ENCODE results near the gene NAA38.
A peak's percentile ranks its signal among the peaks of the same experiment; 100 is the strongest.

NAA38 gene

DNA sequence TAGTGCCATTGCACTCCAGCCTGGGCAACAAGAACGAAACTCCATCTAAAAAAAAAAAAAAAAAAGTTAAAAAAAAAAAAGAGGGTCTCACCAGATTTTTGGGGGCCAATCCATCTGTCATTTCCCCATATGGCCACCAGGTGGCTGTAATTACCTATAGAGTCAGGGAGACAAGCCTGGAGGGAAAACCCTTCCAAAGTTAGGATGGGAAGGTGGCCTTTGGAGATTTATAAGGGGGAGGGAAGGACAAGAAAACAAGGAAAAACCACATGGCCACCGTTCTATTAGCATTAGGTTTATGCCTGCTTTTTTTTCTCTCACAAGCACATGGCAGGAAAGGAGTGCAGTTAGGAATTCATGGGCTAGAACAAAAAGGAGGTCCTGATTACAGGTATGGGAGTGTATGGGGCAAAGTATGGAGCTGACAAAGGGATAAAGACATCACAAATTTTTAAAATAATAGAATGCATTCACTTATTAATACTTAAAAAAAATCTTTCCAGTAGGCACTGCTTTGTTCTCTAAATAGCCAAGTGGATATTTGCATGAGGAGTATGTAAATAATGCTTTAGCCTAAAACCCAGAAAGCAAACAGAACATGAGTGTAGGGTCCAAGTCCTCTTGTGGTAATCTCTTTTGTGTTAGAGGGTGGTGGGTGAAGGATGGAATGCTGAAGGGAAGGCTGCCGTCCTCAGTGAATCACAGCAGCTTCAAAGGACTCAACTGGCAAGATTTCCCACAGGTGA lies 5.5 kb upstream of the NAA38 start:
- DNase-seq (ENCODE audit: insufficient read length, low spot score) = no peak
- no peak for FAIRE-seq
- TF ChIP-seq POU2F2 (IDR thresholded peaks at IDR 0.05; ENCODE audit: low read depth, low read length) (no peak), PAX5 (IDR thresholded peaks at IDR 0.05; ENCODE audit: insufficient read depth, low read length, severe bottlenecking) (no peak), TAF1 (IDR thresholded peaks at IDR 0.05; ENCODE audit: low read depth, low read length) (no peak), SPI1 (IDR thresholded peaks at IDR 0.05; ENCODE audit: low read depth, low read length) (no peak), POLR2A (IDR thresholded peaks at IDR 0.05; ENCODE audit: low read depth, low read length) (no peak), POLR2AphosphoS5 (IDR thresholded peaks at IDR 0.05; ENCODE audit: low read depth, low read length) (no peak)

DNA sequence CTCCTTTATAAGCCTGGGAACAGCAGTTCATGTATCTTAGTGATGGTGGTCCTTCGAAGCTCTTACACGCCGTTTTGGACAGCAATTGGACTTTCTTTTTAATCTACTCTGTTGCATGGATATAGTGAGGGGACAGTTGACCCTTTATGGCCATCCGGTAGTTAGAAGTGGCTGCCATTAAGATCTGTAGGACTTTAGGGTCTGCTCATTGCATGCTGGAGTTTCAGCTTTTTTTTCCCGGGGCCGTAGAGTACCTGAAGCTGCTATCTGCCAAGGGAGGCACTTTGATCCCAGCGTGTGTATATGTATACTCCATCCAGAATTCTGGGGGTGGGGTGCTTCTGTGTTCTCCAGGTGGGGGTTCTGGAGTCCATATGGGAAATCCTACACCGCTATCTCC lies 1.7 kb upstream of the NAA38 start:
- FAIRE-seq = no peak
- TF ChIP-seq SPI1 (IDR thresholded peaks at IDR 0.05; ENCODE audit: low read depth, low read length) = no peak
- no peak for TF ChIP-seq POLR2A (IDR thresholded peaks at IDR 0.05; ENCODE audit: low read depth, low read length)
- no peak for TF ChIP-seq PAX5 (IDR thresholded peaks at IDR 0.05; ENCODE audit: insufficient read depth, low read length, severe bottlenecking)
- TF ChIP-seq TAF1 (IDR thresholded peaks at IDR 0.05; ENCODE audit: low read depth, low read length) = no peak
- no peak for DNase-seq (ENCODE audit: insufficient read length, low spot score)

DNA sequence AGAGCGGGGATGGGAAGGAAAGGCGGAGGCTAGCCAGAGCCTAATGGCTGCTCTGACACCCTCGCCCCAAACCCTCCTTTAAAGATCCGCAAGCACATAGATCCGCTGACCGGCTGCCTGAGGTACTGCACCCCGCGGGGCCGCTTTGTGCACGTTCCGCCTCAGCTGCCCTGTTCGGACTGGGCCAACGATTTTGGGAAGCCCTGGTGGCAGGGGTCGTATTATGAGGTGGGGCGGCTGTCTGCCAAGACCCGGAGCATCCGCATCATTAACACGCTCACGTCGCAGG lies 1.1 kb upstream of the NAA38 start:
- FAIRE-seq = no peak
- DNase-seq (ENCODE audit: insufficient read length, low spot score) = no peak
- TF ChIP-seq POLR2A (IDR thresholded peaks at IDR 0.05; ENCODE audit: low read depth, low read length) (no peak), POU2F2 (IDR thresholded peaks at IDR 0.05; ENCODE audit: low read depth, low read length) (no peak), SPI1 (IDR thresholded peaks at IDR 0.05; ENCODE audit: low read depth, low read length) (no peak), TAF1 (IDR thresholded peaks at IDR 0.05; ENCODE audit: low read depth, low read length) (no peak), POLR2AphosphoS5 (IDR thresholded peaks at IDR 0.05; ENCODE audit: low read depth, low read length) (no peak), PAX5 (IDR thresholded peaks at IDR 0.05; ENCODE audit: insufficient read depth, low read length, severe bottlenecking) (no peak)

DNA sequence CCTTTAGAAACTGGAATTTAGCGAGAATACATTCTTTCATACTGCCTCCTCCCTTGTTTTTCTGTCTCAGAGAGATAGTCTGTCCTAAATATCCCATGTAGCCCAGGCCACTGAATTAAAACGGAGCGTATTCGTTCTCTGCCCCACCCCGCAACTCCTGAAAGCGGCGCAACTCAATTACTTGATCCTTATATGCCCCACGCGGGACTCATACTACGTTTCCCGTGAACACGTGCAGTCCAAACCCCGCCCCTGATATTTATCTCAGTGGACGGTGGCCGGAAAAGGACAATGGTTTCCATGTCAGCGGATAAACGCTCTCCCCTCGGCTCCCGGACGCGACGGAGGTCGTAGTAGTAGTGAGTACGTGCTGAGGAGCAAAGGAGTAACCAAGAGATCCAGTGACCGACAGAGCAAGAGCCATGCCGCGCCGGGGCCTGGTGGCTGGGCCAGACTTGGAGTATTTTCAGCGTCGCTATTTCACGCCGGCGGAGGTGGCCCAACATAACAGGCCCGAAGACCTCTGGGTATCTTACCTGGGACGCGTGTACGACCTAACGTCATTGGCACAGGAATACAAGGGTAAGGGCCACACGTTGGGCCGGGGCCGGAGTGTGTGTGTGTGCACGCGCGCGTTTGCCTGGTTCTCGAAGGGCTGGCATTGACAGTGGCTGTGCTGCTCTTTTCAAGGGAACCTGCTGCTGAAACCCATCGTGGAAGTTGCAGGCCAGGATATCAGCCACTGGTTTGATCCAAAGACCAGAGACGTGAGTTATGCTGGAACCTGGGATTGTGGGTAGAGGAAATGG lies 558 bp upstream of the NAA38 start, which contains the start of gene CYB5D1:
Gene CYB5D1 (plus strand): TSS at position 291 of the 809 bp plus-strand sequence. CDS start 132 bp downstream, at position 423.
- FAIRE-seq (no peak), DNase-seq (ENCODE audit: insufficient read length, low spot score) (peak; percentile 67)
- TF ChIP-seq POLR2A (IDR thresholded peaks at IDR 0.05; ENCODE audit: low read depth, low read length) = no peak
- TF ChIP-seq SPI1 (IDR thresholded peaks at IDR 0.05; ENCODE audit: low read depth, low read length) = no peak
- TF ChIP-seq PAX5 (IDR thresholded peaks at IDR 0.05; ENCODE audit: insufficient read depth, low read length, severe bottlenecking) = no peak
- no peak for TF ChIP-seq POU2F2 (IDR thresholded peaks at IDR 0.05; ENCODE audit: low read depth, low read length)
- TF ChIP-seq TAF1 (IDR thresholded peaks at IDR 0.05; ENCODE audit: low read depth, low read length) = no peak
- no peak for TF ChIP-seq POLR2AphosphoS5 (IDR thresholded peaks at IDR 0.05; ENCODE audit: low read depth, low read length)

DNA sequence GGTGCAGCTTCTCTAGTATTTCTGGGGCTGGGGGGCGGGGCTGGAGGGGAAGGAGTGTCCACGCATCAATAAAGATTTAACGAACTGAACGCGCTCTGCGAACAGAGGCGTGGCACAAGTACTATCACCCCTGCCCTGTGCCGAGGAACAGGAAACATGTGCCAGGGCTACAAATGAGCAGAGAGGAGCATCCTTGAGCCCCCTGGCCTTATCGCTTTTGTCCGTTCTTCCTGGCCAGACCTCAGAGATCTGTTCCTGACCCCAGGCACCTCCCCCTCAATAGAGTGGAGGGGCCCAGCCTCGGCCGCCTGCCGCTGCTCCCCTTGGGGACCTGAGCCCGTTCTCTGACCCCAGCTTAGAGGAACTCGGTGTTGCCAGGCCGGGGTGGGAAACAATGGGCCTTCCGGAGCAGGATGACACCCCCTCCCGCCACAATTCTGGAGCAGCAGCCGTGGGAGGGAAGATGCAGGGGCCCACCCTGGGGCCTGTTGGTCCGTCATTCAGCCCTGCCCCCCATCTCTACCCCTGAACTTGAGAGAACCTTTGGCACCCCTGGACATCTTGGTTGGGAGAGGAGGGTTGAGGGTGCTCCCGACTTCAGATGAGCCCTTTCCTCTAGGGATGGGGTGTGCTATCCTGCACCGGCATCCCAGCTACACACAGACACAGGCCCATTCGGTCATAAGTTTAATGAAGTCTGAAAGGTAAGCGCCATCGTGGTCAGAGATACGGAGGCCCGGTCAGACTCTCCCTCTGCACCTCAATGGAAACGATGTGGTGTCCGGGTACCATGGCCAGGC lies 1.1 kb downstream of the NAA38 start:
- FAIRE-seq (peak; percentile 86), DNase-seq (ENCODE audit: insufficient read length, low spot score) (no peak)
- TF ChIP-seq POU2F2 (IDR thresholded peaks at IDR 0.05; ENCODE audit: low read depth, low read length) (peak; percentile 2; the same call in 1 of the 2 replicates), POLR2AphosphoS5 (IDR thresholded peaks at IDR 0.05; ENCODE audit: low read depth, low read length) (no peak; the same call in 1 of the 2 replicates)

DNA sequence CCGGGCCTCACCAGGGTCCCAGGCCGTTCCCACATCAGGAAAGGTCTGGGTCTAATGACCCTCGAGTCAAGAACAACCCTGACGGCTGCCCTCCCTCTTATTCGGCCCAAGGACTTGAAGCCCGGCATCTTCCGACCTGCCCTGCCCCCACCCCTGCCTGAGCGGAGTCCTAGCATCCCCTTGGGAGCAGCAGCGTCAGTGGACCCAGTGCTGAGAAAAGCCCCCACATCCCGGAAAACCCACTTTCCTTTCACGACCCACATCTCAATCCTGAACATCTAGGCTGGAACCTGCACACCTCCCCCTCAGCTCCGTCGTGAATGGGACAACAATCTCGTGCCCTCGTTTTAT lies 1.7 kb downstream of the NAA38 start:
- TF ChIP-seq SPI1 (IDR thresholded peaks at IDR 0.05; ENCODE audit: low read depth, low read length) (no peak), PAX5 (IDR thresholded peaks at IDR 0.05; ENCODE audit: insufficient read depth, low read length, severe bottlenecking) (no peak), POU2F2 (IDR thresholded peaks at IDR 0.05; ENCODE audit: low read depth, low read length) (0 out of 2 replicates have a peak, but pooled peaks have one; percentile 8), POLR2AphosphoS5 (IDR thresholded peaks at IDR 0.05; ENCODE audit: low read depth, low read length) (no peak)
- DNase-seq (ENCODE audit: insufficient read length, low spot score) (no peak), FAIRE-seq (no peak)

DNA sequence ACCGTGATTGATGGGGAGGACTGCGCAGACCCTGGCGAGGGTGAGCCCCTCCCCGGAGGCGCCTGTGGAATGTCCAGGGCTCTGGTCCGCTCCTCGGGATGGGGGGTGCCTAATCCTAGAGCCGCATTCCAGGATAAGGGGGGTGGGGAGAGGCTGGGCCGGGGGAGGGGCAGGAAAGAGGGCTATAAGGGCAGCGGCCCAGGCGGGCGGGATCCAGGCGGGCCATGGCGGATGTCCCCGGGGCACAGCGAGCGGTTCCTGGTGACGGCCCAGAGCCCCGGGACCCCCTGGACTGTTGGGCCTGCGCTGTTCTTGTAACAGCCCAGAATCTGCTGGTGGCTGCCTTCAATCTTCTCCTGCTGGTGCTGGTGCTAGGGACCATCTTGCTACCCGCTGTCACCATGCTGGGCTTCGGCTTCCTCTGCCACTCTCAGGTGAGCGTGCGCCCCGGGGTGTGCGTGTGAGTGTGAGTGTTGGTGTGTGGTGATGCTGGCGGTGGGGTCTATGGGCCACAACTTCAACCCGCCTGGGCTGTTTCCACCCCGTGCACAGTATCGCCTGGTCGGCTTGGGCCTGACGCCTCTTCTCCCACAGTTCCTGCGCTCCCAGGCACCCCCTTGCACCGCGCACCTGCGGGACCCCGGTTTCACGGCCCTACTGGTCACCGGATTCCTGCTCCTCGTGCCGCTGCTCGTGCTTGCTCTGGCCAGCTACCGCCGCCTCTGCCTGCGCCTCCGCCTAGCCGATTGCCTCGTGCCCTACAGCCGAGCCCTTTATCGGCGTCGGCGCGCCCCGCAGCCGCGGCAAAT lies 2.3 kb downstream of the NAA38 start, which contains the start of gene TMEM88:
Gene TMEM88 (plus strand): TSS at position 216 of the 809 bp plus-strand sequence. CDS start 9 bp downstream, at position 225.
- FAIRE-seq (no peak), DNase-seq (ENCODE audit: insufficient read length, low spot score) (no peak)
- TF ChIP-seq POU2F2 (IDR thresholded peaks at IDR 0.05; ENCODE audit: low read depth, low read length) (no peak), POLR2AphosphoS5 (IDR thresholded peaks at IDR 0.05; ENCODE audit: low read depth, low read length) (0 out of 2 replicates have a peak, but pooled peaks have one; percentile 33)

DNA sequence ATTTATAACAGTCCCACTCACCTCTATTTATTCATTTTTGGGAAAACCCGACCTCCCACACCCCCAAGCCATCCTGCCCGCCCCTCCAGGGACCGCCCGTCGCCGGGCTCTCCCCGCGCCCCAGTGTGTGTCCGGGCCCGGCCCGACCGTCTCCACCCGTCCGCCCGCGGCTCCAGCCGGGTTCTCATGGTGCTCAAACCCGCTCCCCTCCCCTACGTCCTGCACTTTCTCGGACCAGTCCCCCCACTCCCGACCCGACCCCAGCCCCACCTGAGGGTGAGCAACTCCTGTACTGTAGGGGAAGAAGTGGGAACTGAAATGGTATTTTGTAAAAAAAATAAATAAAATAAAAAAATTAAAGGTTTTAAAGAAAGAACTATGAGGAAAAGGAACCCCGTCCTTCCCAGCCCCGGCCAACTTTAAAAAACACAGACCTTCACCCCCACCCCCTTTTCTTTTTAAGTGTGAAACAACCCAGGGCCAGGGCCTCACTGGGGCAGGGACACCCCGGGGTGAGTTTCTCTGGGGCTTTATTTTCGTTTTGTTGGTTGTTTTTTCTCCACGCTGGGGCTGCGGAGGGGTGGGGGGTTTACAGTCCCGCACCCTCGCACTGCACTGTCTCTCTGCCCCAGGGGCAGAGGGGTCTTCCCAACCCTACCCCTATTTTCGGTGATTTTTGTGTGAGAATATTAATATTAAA lies 3.1 kb downstream of the NAA38 start:
- TF ChIP-seq POLR2AphosphoS5 (IDR thresholded peaks at IDR 0.05; ENCODE audit: low read depth, low read length) (no peak), SPI1 (IDR thresholded peaks at IDR 0.05; ENCODE audit: low read depth, low read length) (no peak), TAF1 (IDR thresholded peaks at IDR 0.05; ENCODE audit: low read depth, low read length) (no peak), POLR2A (IDR thresholded peaks at IDR 0.05; ENCODE audit: low read depth, low read length) (no peak)
- FAIRE-seq (no peak), DNase-seq (ENCODE audit: insufficient read length, low spot score) (no peak)

DNA sequence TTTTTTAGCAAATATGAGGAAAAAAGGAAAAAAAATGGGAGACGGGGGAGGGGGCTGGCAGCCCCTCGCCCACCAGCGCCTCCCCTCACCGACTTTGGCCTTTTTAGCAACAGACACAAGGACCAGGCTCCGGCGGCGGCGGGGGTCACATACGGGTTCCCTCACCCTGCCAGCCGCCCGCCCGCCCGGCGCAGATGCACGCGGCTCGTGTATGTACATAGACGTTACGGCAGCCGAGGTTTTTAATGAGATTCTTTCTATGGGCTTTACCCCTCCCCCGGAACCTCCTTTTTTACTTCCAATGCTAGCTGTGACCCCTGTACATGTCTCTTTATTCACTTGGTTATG lies 3.7 kb downstream of the NAA38 start:
- FAIRE-seq (no peak), DNase-seq (ENCODE audit: insufficient read length, low spot score) (no peak)
- TF ChIP-seq POU2F2 (IDR thresholded peaks at IDR 0.05; ENCODE audit: low read depth, low read length) (no peak), TAF1 (IDR thresholded peaks at IDR 0.05; ENCODE audit: low read depth, low read length) (no peak), POLR2A (IDR thresholded peaks at IDR 0.05; ENCODE audit: low read depth, low read length) (no peak), SPI1 (IDR thresholded peaks at IDR 0.05; ENCODE audit: low read depth, low read length) (no peak), PAX5 (IDR thresholded peaks at IDR 0.05; ENCODE audit: insufficient read depth, low read length, severe bottlenecking) (no peak), POLR2AphosphoS5 (IDR thresholded peaks at IDR 0.05; ENCODE audit: low read depth, low read length) (no peak)
